Esophagus squamous epithelium (tissue), 5 donors: ENCODE data around the gene RAB20. TPM values are rescaled to one million over a fixed set of nuclear protein-coding genes. Genes with fewer than 3 reads are reported as not detected.

Source experiments
- DNase-seq: peaks from one replicate; lab custom pipeline; 2025; lab: John Stamatoyannopoulos, UW
- H3K27ac ChIP-seq, 4 donors: fragments of 200-600 bp; sonication (generic); one replicate each; pipeline ENCODE4 v1.5.1; 2016 to 2019; ENCODE audit warnings: mild to moderate bottlenecking in 1 of 4
- H3K27me3 ChIP-seq, 4 donors: fragments of 200-600 bp; sonication (generic); 1 replicate in 3 of 4; 2 replicates in 1 of 4; pipeline versions ENCODE4 v1.5.1 to v1.6.0; 2017 to 2021; ENCODE audit warnings: antibody characterized with exemption in 1 of 4
- H3K36me3 ChIP-seq, 3 donors: fragments of 200-600 bp; sonication (generic); one replicate each; pipeline ENCODE4 v1.5.1; 2016 to 2019
- H3K4me1 ChIP-seq, 3 donors: fragments of 200-600 bp; sonication (generic); one replicate each; pipeline ENCODE4 v1.5.1; 2017 to 2019
- H3K4me3 ChIP-seq, 4 donors: fragments of 200-600 bp; sonication (generic); 1 replicate in 3 of 4; 2 replicates in 1 of 4; pipeline ENCODE4 v1.5.1; 2016 to 2019; ENCODE audit warnings: mild to moderate bottlenecking in 2 of 4, moderate library complexity in 1 of 4
- H3K9me3 ChIP-seq, 3 donors: fragments of 200-600 bp; sonication (generic); one replicate each; pipeline ENCODE4 v1.5.1; 2016 to 2019
- CTCF ChIP-seq, 6 experiments: fragments of 450-650 bp in 4 of 6; fragments of 200-600 bp in 2 of 6; sonication (generic) in 2 of 6; IDR thresholded peaks; one replicate each; pipeline ENCODE4 v1.5.1; 2016 to 2019; ENCODE audit warnings: antibody characterized with exemption in 6 of 6, mild to moderate bottlenecking in 4 of 6, moderate library complexity in 4 of 6
- POLR2A ChIP-seq, 4 donors: fragments of 450-650 bp; IDR thresholded peaks; one replicate each; pipeline ENCODE4 v1.6.1; 2017; ENCODE audit warnings: antibody characterized with exemption in 4 of 4, mild to moderate bottlenecking in 4 of 4, moderate library complexity in 3 of 4
- WGBS, 2 donors: methylation state at CpG; one replicate each; pipeline ENCODE4 v1.1.5; 2018; 5-methylcytosine and 5-hydroxymethylcytosine counted together
- intact Hi-C: fragments of 100-400 bp; cut with DNase I; formaldehyde crosslinking; loops from one replicate; pipeline ENCODE4 v1.15.0; 2022
- total RNA-seq, 4 donors: library from RNA; depleted of rRNA; stranded (reverse); fragments of >200 nt; gene quantifications; one replicate each; pipeline ENCODE4 v1.1.0, GENCODE V29; 2016
- donor health status: DM: yes; HTN: yes; CAD: no.

Gene RAB20
- total RNA-seq, 4 donors from 2014 or later: 1.3 to 7.2 (median 4.3) TPM

GRCh38 chr13:110479648-110480047, 81.9 kb downstream of the RAB20 start:
- no peak for DNase-seq
- no peak overlapping the region for H3K4me3 ChIP-seq
- H3K27ac ChIP-seq: peak overlapping the region in 3 of 4 donors; percentile 36 to 68 (median 56)
- peaks cover 0 to 14% (median 6%) of the 10 kb centered on the region in 3 donors for H3K4me1 ChIP-seq
- 77 to 87% methylated on average over 9 to 10 of the region's 11 CpGs for WGBS, 2 donors
- intact Hi-C loops: no loop called here
- no peaks in the 10 kb centered on the region for H3K9me3 ChIP-seq
- no peaks in the 10 kb centered on the region for H3K27me3 ChIP-seq
- peaks cover 0 to 58% (median 0%) of the 10 kb centered on the region in 3 donors for H3K36me3 ChIP-seq
- TF ChIP-seq POLR2A (IDR thresholded peaks at IDR 0.05) (no peak), CTCF (IDR thresholded peaks at IDR 0.05) (no peak)

DNA sequence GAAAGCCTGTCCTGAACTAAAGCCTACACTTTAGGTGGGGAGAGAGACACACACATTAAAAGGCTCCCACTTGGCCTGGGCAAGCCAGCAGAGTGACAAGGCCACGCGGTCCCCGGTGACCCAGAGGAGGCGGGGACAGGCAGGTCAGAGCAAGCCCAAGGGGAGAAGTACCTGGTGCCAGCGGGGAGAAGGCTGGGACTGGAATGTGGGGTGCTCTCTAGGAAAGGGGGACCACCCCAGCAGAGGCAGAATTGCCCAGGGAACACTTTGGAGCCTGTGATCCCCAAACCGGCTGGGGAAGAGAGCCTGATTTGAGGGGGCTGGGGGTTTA, 82.3 kb downstream of the RAB20 start:
- no peak for TF ChIP-seq CTCF (IDR thresholded peaks at IDR 0.05)
- no peak for TF ChIP-seq POLR2A (IDR thresholded peaks at IDR 0.05)
- no peak for DNase-seq
- no peaks in the 10 kb centered on the region for H3K27me3 ChIP-seq
- H3K36me3 ChIP-seq: peaks cover 0 to 56% (median 0%) of the 10 kb centered on the region in 3 donors
- H3K4me1 ChIP-seq: peaks cover 0 to 14% (median 6%) of the 10 kb centered on the region in 3 donors
- no peaks in the 10 kb centered on the region for H3K9me3 ChIP-seq
- H3K27ac ChIP-seq: peak overlapping the region in 3 of 4 donors; percentile 36 to 68 (median 56)
- intact Hi-C loops: no loop called here
- WGBS, 2 donors: 44 to 50% methylated on average over 5 to 6 of the region's 6 CpGs
- no peak overlapping the region for H3K4me3 ChIP-seq

DNA sequence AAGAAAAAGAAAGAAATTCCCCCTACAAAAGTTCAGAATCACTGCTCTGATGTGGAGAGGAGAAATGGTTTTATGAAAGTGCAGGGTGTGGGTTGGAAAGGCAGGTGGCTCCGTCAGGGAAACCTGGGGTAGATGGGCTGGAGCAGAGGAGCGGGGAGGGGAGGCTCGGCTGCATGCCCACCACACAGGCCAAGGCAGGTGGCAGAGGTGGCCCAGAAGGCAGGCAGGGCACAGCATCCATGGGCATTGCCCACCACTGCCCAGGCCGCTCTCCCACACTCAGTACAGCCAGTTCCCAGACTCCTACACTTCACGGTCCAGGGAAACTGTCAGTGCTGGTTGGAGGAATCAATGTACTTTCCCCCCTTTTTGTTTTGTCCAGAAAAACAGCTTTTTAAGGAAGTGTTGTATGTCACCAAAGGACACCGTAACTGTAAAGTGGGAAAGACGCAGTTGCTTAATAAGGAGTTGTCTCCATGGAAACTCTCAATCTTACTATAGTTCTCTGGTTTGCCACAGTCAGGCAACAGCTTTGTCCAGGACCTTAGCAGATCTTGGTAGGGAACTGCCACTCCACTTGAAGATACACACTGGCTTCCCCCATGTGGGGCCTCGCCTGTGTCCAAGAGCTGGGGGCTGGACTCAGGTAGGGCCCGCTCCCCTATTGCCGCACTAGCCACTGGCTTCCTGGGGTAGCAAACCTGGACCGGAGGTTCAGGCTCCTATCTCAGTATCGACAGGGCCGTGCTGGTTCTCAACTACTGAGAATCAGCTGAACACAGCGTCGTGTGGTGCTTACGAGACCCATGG, 82.9 kb downstream of the RAB20 start:
- TF ChIP-seq CTCF (IDR thresholded peaks at IDR 0.05): no peak
- no peak for TF ChIP-seq POLR2A (IDR thresholded peaks at IDR 0.05)
- intact Hi-C loops: no loop called here
- no peaks in the 10 kb centered on the region for H3K27me3 ChIP-seq
- peaks cover 0 to 60% (median 0%) of the 10 kb centered on the region in 3 donors for H3K36me3 ChIP-seq
- peak overlapping the region in 3 of 4 donors; percentile 36 to 68 (median 56) for H3K27ac ChIP-seq
- WGBS, 2 donors: 81 to 89% methylated on average over 6 to 11 of the region's 16 CpGs
- H3K4me3 ChIP-seq: no peak overlapping the region
- H3K4me1 ChIP-seq: peaks cover 0 to 14% (median 6%) of the 10 kb centered on the region in 3 donors
- no peaks in the 10 kb centered on the region for H3K9me3 ChIP-seq
- no peak for DNase-seq

DNA sequence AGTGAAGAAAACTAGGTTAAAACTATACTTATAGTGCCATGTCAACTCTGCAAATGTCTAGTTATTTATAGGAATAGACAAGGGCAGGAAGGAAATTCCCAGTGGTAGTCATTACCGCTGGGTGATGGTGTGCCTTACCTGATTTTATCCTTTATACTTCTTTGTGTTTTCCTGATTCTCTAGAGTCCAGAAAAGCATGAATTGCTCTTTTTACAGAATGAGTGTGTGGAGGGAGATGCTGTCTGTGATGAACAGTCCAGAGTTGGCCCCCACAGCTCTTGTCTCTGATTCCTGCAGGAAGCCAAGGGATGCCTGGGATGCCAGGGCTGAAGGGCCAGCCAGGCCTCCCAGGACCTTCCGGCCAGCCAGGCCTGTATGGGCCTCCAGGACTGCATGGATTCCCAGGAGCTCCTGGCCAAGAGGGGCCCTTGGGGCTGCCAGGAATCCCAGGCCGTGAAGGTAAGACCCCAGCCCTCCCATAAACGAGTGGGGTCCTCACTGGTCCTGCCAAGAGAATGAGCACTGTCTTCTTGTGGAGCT, 83.7 kb downstream of the RAB20 start:
- Histone ChIP-seq H3K36me3 (peaks cover 0 to 66% (median 0%) of the 10 kb centered on the region in 3 donors), H3K9me3 (no peaks in the 10 kb centered on the region), H3K27ac (peak overlapping the region in 3 of 4 donors; percentile 23 to 56 (median 25)), H3K27me3 (no peaks in the 10 kb centered on the region), H3K4me1 (peaks cover 0 to 14% (median 6%) of the 10 kb centered on the region in 3 donors), H3K4me3 (no peak overlapping the region)
- WGBS, 2 donors: 46 to 57% methylated on average over 2 to 3 of the region's 4 CpGs
- no peak for TF ChIP-seq POLR2A (IDR thresholded peaks at IDR 0.05)
- no peak for TF ChIP-seq CTCF (IDR thresholded peaks at IDR 0.05)
- DNase-seq: no peak
- intact Hi-C loops: no loop called here

DNA sequence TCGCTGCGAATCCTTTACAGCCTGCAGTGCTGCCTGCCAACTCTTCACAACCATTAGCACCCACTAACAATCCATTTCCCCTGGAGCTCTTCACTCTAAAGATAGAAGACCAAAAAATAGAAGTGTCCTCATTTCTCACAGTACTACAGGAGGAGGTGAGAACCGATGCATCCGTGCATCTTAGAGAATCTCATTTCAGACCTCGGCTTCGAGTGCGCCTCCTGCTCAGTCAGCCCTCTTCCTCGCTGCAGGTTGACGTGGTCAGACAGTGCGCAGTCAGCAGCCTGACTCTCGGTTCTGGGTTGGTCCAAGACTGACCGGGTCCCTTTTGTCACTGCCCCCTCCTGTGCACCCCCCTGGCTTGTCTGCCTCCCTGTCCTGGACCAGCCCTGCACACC, 85.3 kb downstream of the RAB20 start:
- TF ChIP-seq POLR2A (IDR thresholded peaks at IDR 0.05): no peak
- TF ChIP-seq CTCF (IDR thresholded peaks at IDR 0.05): no peak
- Histone ChIP-seq H3K27ac (no peak overlapping the region), H3K4me1 (peaks cover 0 to 18% (median 6%) of the 10 kb centered on the region in 3 donors), H3K9me3 (no peaks in the 10 kb centered on the region), H3K27me3 (no peaks in the 10 kb centered on the region), H3K4me3 (no peak overlapping the region), H3K36me3 (peaks cover 0 to 67% (median 0%) of the 10 kb centered on the region in 3 donors)
- 64 to 90% methylated on average over 8 to 10 of the region's 12 CpGs for WGBS, 2 donors
- DNase-seq: no peak
- intact Hi-C loops: no loop called here
